Thoracic aorta (tissue), 2 donors: ENCODE measurements around the gene STX16. TPM values are rescaled to one million over a fixed set of nuclear protein-coding genes. Genes with fewer than 3 reads are reported as not detected.

ENCODE experiments used
- ATAC-seq: fragments of 150-250 bp; one replicate; pipeline ENCODE4 v1.8.0; 2017; ENCODE audit warnings: low read depth; ENCODE audit not compliant: insufficient number of reproducible peaks, low FRiP score
- DNase-seq: peaks from one replicate; pipeline ENCODE4 v3.0.0-alpha.2; 2020; ENCODE audit warnings: low spot score
- H3K27ac ChIP-seq, 2 donors: fragments of 200-600 bp; sonication (generic); 1 replicate in 1 of 2; 2 replicates in 1 of 2; pipeline ENCODE4 v1.5.1; 2016; ENCODE audit warnings: mild to moderate bottlenecking in 2 of 2, moderate library complexity in 2 of 2
- H3K27me3 ChIP-seq: fragments of 200-600 bp; sonication (generic); replicated peaks from 2 replicates; pipeline ENCODE4 v1.6.0; 2016; ENCODE audit warnings: mild to moderate bottlenecking; ENCODE audit not compliant: insufficient read depth
- H3K36me3 ChIP-seq: fragments of 200-600 bp; sonication (generic); one replicate; pipeline ENCODE4 v1.5.1; 2016
- H3K4me1 ChIP-seq, 2 donors: fragments of 200-600 bp; sonication (generic); 1 replicate in 1 of 2; 2 replicates in 1 of 2; pipeline versions ENCODE4 v1.5.1 to v1.6.0; 2016; ENCODE audit warnings: low read depth in 2 of 2, mild to moderate bottlenecking in 1 of 2; ENCODE audit not compliant: control insufficient read depth in 1 of 2
- H3K4me3 ChIP-seq: fragments of 200-600 bp; sonication (generic); 2 replicates; pipeline ENCODE4 v1.5.1; 2016; ENCODE audit warnings: mild to moderate bottlenecking
- H3K9me3 ChIP-seq: fragments of 200-600 bp; sonication (generic); 2 replicates; pipeline ENCODE4 v1.5.1; 2016
- CTCF ChIP-seq: fragments of 200-600 bp; sonication (generic); IDR thresholded peaks from one replicate; pipeline ENCODE4 v1.5.1; 2019; ENCODE audit warnings: antibody characterized with exemption
- total RNA-seq, 2 donors: library from RNA; depleted of rRNA; stranded (reverse); fragments of >200 nt; gene quantifications; one replicate each; pipeline versions ENCODE4 v1.1.0 to v1.2.3, GENCODE V29; 2016

STX16 gene, protein sequence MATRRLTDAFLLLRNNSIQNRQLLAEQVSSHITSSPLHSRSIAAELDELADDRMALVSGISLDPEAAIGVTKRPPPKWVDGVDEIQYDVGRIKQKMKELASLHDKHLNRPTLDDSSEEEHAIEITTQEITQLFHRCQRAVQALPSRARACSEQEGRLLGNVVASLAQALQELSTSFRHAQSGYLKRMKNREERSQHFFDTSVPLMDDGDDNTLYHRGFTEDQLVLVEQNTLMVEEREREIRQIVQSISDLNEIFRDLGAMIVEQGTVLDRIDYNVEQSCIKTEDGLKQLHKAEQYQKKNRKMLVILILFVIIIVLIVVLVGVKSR
- 100 to 1,000 TPM in 1 of 2 donors, 10 to 100 TPM in 1; 66.3 to 109 TPM for total RNA-seq

GRCh38 chr20:58650776-58651558, at the start of gene STX16:
Gene STX16 (plus strand): TSS chr20:58651283. CDS start chr20:58652007, 724 bp downstream.
- DNase-seq, result peak; percentile 49
- Histone ChIP-seq H3K27ac (peak within 1 kb of the TSS; percentile 93), H3K4me3 (peak within 1 kb of the TSS; percentile 96), H3K27me3 (no peaks in the 10 kb centered on the region), H3K36me3 (no peaks in the 10 kb centered on the region), H3K4me1 (peaks cover 36 to 58% of the 10 kb centered on the region in 2 donors), H3K9me3 (no peaks in the 10 kb centered on the region)
- peak; percentile 82 for ATAC-seq
- TF ChIP-seq CTCF, result peak; percentile 55

GRCh38 chr20:58602124-58602523, 49.0 kb upstream of the STX16 start:
- no peaks in the 10 kb centered on the region for H3K27me3 ChIP-seq
- no peaks in the 10 kb centered on the region for H3K9me3 ChIP-seq
- DNase-seq (no peak), ATAC-seq (no peak)
- TF ChIP-seq CTCF, result no peak
- peaks cover 3 to 15% of the 10 kb centered on the region in 2 donors for H3K4me1 ChIP-seq
- H3K27ac ChIP-seq, result no peak overlapping the region
- no peaks in the 10 kb centered on the region for H3K36me3 ChIP-seq
- no peak overlapping the region for H3K4me3 ChIP-seq

DNA sequence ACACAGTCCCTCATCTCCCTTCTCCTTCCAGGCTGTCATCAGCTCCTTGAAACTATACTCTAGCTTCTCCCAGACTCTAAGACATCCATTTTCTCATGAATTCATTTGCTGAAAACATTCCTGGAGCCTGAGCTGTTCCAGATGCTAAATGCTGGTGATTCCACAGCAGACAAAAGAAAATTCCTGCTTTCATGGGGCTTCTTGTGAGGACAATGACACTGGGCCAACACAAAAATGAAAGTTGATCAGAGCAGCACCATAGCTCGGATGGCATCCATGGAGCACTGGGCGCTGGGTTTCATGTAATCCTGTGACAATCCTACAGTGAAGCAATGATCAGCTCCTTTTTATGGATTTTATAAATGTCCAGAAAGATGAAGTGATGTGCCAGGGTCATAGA, 47.4 kb upstream of the STX16 start:
- H3K36me3 ChIP-seq, result no peaks in the 10 kb centered on the region
- H3K27me3 ChIP-seq, result no peaks in the 10 kb centered on the region
- ATAC-seq (no peak), DNase-seq (no peak)
- H3K4me1 ChIP-seq, result no peaks in the 10 kb centered on the region
- TF ChIP-seq CTCF, result no peak
- H3K27ac ChIP-seq, result no peak overlapping the region
- no peak overlapping the region for H3K4me3 ChIP-seq
- H3K9me3 ChIP-seq, result no peaks in the 10 kb centered on the region

- no peaks in the 10 kb centered on the region for H3K9me3 ChIP-seq
- no peaks in the 10 kb centered on the region for H3K27me3 ChIP-seq
- no peaks in the 10 kb centered on the region for H3K4me1 ChIP-seq
- H3K36me3 ChIP-seq, result no peaks in the 10 kb centered on the region
- H3K4me3 ChIP-seq, result no peak overlapping the region
- DNase-seq (no peak), ATAC-seq (no peak)
- no peak overlapping the region for H3K27ac ChIP-seq
- TF ChIP-seq CTCF, result no peak
Measured at GRCh38 chr20:58604128-58604881, 46.8 kb upstream of the STX16 start.
